ENCODE data around the gene RIIAD1. TPM values are rescaled to one million over a fixed set of nuclear protein-coding genes. Genes with fewer than 3 reads are reported as not detected.
A peak's percentile ranks its signal among the peaks of the same experiment; 100 is the strongest.

The RIIAD1 gene
- total RNA-seq, 1 experiment from 2014 or later, result not detected

DNA sequence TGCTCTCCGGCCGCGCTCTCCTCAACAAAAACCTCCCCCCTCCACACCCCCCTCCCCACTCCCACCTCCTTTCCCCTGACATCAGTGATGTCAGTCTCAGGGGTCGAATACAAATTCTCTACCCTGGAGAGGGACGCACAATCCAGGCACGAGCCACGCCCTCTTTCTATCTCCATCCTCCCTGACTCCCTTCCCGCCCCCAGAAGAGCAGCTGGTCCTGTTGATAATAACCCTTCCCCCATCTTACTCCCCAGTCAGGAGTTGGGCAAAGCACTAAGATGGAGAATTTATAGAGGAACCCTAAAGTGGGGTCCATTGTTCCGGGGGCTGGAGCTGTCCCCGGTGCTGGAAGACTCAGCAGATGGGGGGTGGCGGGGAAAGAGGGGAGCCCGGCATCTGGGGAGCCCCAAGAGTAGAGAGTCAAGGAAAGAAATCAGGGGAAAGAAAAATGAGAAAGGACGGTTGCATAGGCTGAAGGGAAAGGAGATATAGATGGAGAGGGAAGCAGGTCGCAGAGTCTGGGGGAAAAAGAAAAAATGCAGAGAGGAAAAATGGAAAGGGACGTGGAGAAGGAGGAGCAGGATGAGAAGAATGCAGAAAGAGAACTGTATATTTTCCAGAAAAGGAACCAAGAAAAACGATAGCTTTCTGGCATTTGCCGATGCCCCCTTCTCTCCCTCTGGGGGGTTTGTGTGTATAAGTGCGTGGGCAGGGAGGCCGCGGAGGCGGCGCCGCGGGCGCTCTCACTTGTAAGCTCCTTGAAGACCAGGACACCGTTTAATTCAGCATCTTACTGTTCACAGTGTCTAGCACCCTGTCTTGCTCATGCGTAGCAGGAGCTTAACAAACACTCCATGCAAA lies 4.3 kb upstream of the RIIAD1 start, which contains the start of gene CELF3:
CELF3 (minus strand) TSS at position 33 of the 861 bp plus-strand sequence. CDS start 783 bp downstream, outside the sequence.
- peak within 1 kb of the TSS; percentile 84; the same call in 1 of the 2 replicates for H3K27ac Mint-ChIP-seq
- DNase-seq (ENCODE audit: low spot score) (peak; percentile 64), ATAC-seq (peak; percentile 15)
- H3K4me3 Mint-ChIP-seq, result peak within 1 kb of the TSS; percentile 75
- no peaks in the 10 kb centered on the region for H3K9me3 Mint-ChIP-seq
- ChIA-PET POLR2A (interaction anchor here (0.6 to 2.1 kb wide), 6 partner anchors 12 to 207 kb away, joined by 3 to 7 read pairs (median 4); partner anchors contain the start of genes C2CD4D, MRPL9 and TDRKH), CTCF (interaction anchor here (0.6 to 3.9 kb wide), 19 partner anchors 7 to 347 kb away, joined by 3 to 48 read pairs (median 4); partner anchors contain the start of genes CGN and SNX27)
- H3K36me3 Mint-ChIP-seq, result no peaks in the 10 kb centered on the region
- H3K4me1 Mint-ChIP-seq, result peaks cover 31% of the 10 kb centered on the region
- H3K27me3 Mint-ChIP-seq (ENCODE audit: low read depth), result peaks cover 64% of the 10 kb centered on the region
- TF ChIP-seq IRF2 (CRISPR knock-in tag; IDR thresholded peaks at IDR 0.05; ENCODE audit: borderline replicate concordance, low read depth) (no peak), SMAD3 (CRISPR knock-in tag; IDR thresholded peaks at IDR 0.05; ENCODE audit: borderline replicate concordance) (no peak; the same call in 1 of the 2 replicates), GRHL2 (CRISPR knock-in tag; IDR thresholded peaks at IDR 0.05; ENCODE audit: insufficient replicate concordance, severe bottlenecking) (no peak), ZNF138 (CRISPR knock-in tag; conservative IDR thresholded peaks at IDR 0.05) (no peak), SP1 (CRISPR knock-in tag; conservative IDR thresholded peaks at IDR 0.05) (no peak; the same call in 1 of the 2 replicates), ZNF121 (CRISPR knock-in tag; IDR thresholded peaks at IDR 0.05) (no peak), ZNF317 (CRISPR knock-in tag; IDR thresholded peaks at IDR 0.05; ENCODE audit: borderline replicate concordance, low read depth) (no peak), ZNF423 (CRISPR knock-in tag; IDR thresholded peaks at IDR 0.05) (no peak), ZNF219 (CRISPR knock-in tag; IDR thresholded peaks at IDR 0.05; ENCODE audit: borderline replicate concordance) (no peak), NR1H2 (CRISPR knock-in tag; IDR thresholded peaks at IDR 0.05) (0 out of 2 replicates have a peak, but pooled peaks have one; percentile 24), CREM (CRISPR knock-in tag; IDR thresholded peaks at IDR 0.05) (0 out of 2 replicates have a peak, but pooled peaks have one; percentile 53)
- TF ChIP-seq, protein P1, sequence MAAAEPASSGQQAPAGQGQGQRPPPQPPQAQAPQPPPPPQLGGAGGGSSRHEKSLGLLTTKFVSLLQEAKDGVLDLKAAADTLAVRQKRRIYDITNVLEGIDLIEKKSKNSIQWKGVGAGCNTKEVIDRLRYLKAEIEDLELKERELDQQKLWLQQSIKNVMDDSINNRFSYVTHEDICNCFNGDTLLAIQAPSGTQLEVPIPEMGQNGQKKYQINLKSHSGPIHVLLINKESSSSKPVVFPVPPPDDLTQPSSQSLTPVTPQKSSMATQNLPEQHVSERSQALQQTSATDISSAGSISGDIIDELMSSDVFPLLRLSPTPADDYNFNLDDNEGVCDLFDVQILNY (CRISPR knock-in tag; IDR thresholded peaks at IDR 0.05), result no peak
- TF ChIP-seq, protein P2, sequence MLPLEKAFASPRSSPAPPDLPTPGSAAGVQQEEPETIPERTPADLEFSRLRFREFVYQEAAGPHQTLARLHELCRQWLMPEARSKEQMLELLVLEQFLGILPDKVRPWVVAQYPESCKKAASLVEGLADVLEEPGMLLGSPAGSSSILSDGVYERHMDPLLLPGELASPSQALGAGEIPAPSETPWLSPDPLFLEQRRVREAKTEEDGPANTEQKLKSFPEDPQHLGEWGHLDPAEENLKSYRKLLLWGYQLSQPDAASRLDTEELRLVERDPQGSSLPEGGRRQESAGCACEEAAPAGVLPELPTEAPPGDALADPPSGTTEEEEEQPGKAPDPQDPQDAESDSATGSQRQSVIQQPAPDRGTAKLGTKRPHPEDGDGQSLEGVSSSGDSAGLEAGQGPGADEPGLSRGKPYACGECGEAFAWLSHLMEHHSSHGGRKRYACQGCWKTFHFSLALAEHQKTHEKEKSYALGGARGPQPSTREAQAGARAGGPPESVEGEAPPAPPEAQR (CRISPR knock-in tag; IDR thresholded peaks at IDR 0.05), result 0 out of 2 replicates have a peak, but pooled peaks have one; percentile 64
- TF ChIP-seq, protein P3, sequence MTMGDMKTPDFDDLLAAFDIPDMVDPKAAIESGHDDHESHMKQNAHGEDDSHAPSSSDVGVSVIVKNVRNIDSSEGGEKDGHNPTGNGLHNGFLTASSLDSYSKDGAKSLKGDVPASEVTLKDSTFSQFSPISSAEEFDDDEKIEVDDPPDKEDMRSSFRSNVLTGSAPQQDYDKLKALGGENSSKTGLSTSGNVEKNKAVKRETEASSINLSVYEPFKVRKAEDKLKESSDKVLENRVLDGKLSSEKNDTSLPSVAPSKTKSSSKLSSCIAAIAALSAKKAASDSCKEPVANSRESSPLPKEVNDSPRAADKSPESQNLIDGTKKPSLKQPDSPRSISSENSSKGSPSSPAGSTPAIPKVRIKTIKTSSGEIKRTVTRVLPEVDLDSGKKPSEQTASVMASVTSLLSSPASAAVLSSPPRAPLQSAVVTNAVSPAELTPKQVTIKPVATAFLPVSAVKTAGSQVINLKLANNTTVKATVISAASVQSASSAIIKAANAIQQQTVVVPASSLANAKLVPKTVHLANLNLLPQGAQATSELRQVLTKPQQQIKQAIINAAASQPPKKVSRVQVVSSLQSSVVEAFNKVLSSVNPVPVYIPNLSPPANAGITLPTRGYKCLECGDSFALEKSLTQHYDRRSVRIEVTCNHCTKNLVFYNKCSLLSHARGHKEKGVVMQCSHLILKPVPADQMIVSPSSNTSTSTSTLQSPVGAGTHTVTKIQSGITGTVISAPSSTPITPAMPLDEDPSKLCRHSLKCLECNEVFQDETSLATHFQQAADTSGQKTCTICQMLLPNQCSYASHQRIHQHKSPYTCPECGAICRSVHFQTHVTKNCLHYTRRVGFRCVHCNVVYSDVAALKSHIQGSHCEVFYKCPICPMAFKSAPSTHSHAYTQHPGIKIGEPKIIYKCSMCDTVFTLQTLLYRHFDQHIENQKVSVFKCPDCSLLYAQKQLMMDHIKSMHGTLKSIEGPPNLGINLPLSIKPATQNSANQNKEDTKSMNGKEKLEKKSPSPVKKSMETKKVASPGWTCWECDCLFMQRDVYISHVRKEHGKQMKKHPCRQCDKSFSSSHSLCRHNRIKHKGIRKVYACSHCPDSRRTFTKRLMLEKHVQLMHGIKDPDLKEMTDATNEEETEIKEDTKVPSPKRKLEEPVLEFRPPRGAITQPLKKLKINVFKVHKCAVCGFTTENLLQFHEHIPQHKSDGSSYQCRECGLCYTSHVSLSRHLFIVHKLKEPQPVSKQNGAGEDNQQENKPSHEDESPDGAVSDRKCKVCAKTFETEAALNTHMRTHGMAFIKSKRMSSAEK (CRISPR knock-in tag; IDR thresholded peaks at IDR 0.05; ENCODE audit: borderline replicate concordance), result no peak
- TF ChIP-seq, protein P4, sequence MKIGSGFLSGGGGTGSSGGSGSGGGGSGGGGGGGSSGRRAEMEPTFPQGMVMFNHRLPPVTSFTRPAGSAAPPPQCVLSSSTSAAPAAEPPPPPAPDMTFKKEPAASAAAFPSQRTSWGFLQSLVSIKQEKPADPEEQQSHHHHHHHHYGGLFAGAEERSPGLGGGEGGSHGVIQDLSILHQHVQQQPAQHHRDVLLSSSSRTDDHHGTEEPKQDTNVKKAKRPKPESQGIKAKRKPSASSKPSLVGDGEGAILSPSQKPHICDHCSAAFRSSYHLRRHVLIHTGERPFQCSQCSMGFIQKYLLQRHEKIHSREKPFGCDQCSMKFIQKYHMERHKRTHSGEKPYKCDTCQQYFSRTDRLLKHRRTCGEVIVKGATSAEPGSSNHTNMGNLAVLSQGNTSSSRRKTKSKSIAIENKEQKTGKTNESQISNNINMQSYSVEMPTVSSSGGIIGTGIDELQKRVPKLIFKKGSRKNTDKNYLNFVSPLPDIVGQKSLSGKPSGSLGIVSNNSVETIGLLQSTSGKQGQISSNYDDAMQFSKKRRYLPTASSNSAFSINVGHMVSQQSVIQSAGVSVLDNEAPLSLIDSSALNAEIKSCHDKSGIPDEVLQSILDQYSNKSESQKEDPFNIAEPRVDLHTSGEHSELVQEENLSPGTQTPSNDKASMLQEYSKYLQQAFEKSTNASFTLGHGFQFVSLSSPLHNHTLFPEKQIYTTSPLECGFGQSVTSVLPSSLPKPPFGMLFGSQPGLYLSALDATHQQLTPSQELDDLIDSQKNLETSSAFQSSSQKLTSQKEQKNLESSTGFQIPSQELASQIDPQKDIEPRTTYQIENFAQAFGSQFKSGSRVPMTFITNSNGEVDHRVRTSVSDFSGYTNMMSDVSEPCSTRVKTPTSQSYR (CRISPR knock-in tag; IDR thresholded peaks at IDR 0.05), result 0 out of 2 replicates have a peak, but pooled peaks have one; percentile 79
- TF ChIP-seq, protein P5, sequence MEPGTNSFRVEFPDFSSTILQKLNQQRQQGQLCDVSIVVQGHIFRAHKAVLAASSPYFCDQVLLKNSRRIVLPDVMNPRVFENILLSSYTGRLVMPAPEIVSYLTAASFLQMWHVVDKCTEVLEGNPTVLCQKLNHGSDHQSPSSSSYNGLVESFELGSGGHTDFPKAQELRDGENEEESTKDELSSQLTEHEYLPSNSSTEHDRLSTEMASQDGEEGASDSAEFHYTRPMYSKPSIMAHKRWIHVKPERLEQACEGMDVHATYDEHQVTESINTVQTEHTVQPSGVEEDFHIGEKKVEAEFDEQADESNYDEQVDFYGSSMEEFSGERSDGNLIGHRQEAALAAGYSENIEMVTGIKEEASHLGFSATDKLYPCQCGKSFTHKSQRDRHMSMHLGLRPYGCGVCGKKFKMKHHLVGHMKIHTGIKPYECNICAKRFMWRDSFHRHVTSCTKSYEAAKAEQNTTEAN (CRISPR knock-in tag; IDR thresholded peaks at IDR 0.05), result no peak
- TF ChIP-seq, protein P6, sequence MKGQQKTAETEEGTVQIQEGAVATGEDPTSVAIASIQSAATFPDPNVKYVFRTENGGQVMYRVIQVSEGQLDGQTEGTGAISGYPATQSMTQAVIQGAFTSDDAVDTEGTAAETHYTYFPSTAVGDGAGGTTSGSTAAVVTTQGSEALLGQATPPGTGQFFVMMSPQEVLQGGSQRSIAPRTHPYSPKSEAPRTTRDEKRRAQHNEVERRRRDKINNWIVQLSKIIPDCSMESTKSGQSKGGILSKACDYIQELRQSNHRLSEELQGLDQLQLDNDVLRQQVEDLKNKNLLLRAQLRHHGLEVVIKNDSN (CRISPR knock-in tag; IDR thresholded peaks at IDR 0.05), result no peak; the same call in 1 of the 2 replicates
- TF ChIP-seq, protein P7, sequence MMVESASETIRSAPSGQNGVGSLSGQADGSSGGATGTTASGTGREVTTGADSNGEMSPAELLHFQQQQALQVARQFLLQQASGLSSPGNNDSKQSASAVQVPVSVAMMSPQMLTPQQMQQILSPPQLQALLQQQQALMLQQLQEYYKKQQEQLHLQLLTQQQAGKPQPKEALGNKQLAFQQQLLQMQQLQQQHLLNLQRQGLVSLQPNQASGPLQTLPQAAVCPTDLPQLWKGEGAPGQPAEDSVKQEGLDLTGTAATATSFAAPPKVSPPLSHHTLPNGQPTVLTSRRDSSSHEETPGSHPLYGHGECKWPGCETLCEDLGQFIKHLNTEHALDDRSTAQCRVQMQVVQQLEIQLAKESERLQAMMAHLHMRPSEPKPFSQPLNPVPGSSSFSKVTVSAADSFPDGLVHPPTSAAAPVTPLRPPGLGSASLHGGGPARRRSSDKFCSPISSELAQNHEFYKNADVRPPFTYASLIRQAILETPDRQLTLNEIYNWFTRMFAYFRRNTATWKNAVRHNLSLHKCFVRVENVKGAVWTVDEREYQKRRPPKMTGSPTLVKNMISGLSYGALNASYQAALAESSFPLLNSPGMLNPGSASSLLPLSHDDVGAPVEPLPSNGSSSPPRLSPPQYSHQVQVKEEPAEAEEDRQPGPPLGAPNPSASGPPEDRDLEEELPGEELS (CRISPR knock-in tag; IDR thresholded peaks at IDR 0.05), result no peak
- TF ChIP-seq, protein P8, sequence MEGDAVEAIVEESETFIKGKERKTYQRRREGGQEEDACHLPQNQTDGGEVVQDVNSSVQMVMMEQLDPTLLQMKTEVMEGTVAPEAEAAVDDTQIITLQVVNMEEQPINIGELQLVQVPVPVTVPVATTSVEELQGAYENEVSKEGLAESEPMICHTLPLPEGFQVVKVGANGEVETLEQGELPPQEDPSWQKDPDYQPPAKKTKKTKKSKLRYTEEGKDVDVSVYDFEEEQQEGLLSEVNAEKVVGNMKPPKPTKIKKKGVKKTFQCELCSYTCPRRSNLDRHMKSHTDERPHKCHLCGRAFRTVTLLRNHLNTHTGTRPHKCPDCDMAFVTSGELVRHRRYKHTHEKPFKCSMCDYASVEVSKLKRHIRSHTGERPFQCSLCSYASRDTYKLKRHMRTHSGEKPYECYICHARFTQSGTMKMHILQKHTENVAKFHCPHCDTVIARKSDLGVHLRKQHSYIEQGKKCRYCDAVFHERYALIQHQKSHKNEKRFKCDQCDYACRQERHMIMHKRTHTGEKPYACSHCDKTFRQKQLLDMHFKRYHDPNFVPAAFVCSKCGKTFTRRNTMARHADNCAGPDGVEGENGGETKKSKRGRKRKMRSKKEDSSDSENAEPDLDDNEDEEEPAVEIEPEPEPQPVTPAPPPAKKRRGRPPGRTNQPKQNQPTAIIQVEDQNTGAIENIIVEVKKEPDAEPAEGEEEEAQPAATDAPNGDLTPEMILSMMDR (IDR thresholded peaks at IDR 0.05), result no peak
